Measurements from ENCODE around the gene GFPT2. TPM values are rescaled to one million over a fixed set of nuclear protein-coding genes. Genes with fewer than 3 reads are reported as not detected.

GFPT2 gene
- total RNA-seq, 1 donor from 2014 or later: 70.7 TPM

DNA sequence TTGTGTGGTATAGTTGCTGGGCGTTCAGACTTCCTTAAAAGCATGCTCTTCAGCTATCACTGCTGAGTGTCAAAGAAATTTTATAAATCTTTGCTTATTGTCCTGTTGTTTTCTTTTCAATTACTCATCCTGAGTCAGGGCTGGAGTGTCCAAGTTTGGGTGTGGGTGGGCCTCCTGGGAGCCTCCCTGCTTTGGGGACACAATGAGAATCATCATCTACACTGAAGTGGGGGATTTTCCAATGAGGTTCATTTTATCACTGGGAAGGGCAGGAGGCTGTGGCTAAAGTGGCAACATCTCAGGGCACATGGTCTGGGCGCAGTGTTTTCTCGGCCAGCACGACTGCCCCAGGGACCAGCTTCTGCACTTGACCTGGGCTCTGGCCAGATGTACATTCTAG, 19.5 kb downstream of the GFPT2 start:
- Mint-ChIP-seq H3K9me3 (ENCODE audit: unreplicated experiment) (no peaks in the 10 kb centered on the region), H3K4me3 (ENCODE audit: unreplicated experiment) (peak overlapping the region; percentile 27), H3K36me3 (ENCODE audit: unreplicated experiment) (peaks cover 46% of the 10 kb centered on the region), H3K27ac (ENCODE audit: unreplicated experiment) (peak overlapping the region; percentile 69), H3K27me3 (ENCODE audit: unreplicated experiment) (no peaks in the 10 kb centered on the region), H3K4me1 (ENCODE audit: unreplicated experiment) (peaks cover 56% of the 10 kb centered on the region)
- TF ChIP-seq, protein P1, sequence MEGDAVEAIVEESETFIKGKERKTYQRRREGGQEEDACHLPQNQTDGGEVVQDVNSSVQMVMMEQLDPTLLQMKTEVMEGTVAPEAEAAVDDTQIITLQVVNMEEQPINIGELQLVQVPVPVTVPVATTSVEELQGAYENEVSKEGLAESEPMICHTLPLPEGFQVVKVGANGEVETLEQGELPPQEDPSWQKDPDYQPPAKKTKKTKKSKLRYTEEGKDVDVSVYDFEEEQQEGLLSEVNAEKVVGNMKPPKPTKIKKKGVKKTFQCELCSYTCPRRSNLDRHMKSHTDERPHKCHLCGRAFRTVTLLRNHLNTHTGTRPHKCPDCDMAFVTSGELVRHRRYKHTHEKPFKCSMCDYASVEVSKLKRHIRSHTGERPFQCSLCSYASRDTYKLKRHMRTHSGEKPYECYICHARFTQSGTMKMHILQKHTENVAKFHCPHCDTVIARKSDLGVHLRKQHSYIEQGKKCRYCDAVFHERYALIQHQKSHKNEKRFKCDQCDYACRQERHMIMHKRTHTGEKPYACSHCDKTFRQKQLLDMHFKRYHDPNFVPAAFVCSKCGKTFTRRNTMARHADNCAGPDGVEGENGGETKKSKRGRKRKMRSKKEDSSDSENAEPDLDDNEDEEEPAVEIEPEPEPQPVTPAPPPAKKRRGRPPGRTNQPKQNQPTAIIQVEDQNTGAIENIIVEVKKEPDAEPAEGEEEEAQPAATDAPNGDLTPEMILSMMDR (IDR thresholded peaks at IDR 0.05): no peak
- DNase-seq (ENCODE audit: extremely low spot score, unreplicated experiment): no peak

DNA sequence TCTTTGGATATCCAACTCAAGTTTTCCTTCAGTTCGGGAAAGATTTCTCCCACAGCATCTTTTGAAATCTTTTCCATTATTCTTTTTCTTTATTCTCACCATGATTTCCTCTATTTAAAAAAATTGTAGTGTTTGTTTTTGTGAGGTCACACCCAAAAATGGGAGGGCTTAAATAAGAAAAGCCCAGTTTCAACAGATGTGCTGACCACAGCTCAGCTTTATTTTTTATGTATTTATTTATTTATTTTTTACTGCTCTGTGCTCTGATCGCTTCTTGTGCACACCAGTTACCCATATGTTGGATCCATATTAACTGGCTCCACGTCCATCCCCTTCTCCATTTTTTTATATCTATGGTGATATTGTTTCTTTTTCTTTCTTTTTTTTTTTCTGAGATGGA, 20.3 kb downstream of the GFPT2 start:
- no peaks in the 10 kb centered on the region for H3K27me3 Mint-ChIP-seq (ENCODE audit: unreplicated experiment)
- H3K36me3 Mint-ChIP-seq (ENCODE audit: unreplicated experiment): peaks cover 41% of the 10 kb centered on the region
- no peaks in the 10 kb centered on the region for H3K9me3 Mint-ChIP-seq (ENCODE audit: unreplicated experiment)
- H3K4me3 Mint-ChIP-seq (ENCODE audit: unreplicated experiment): no peak overlapping the region
- TF ChIP-seq, protein P1 (IDR thresholded peaks at IDR 0.05): no peak
- no peak for DNase-seq (ENCODE audit: extremely low spot score, unreplicated experiment)
- peak overlapping the region; percentile 69 for H3K27ac Mint-ChIP-seq (ENCODE audit: unreplicated experiment)
- H3K4me1 Mint-ChIP-seq (ENCODE audit: unreplicated experiment): peaks cover 57% of the 10 kb centered on the region

DNA sequence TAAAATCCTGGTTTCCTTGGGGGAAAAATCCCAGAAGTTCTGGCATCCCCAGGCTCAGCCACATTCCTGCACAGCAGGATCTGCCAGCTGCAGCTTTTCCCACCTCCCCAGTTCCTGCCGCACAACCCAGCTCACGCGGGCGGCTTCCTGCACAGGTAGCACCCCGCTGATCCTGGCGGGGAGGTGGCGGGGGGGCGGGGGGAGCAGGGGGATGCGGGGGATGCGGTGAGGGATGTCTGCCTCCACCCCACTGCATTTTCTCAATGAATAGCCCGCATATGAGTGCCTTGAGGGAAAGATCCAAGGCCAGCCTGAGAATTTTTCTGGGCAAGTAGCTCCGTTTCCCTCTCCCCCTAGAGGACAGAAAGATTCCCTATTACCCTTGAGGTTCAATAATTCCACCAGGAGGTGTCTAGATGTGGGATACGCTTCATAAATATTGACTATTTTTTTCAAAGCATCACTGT, 21.1 kb downstream of the GFPT2 start:
- TF ChIP-seq, protein P1 (IDR thresholded peaks at IDR 0.05): peak; percentile 55
- Mint-ChIP-seq H3K27me3 (ENCODE audit: unreplicated experiment) (no peaks in the 10 kb centered on the region), H3K4me3 (ENCODE audit: unreplicated experiment) (no peak overlapping the region), H3K4me1 (ENCODE audit: unreplicated experiment) (peaks cover 58% of the 10 kb centered on the region), H3K36me3 (ENCODE audit: unreplicated experiment) (peaks cover 39% of the 10 kb centered on the region), H3K9me3 (ENCODE audit: unreplicated experiment) (no peaks in the 10 kb centered on the region), H3K27ac (ENCODE audit: unreplicated experiment) (peak overlapping the region; percentile 84)
- DNase-seq (ENCODE audit: extremely low spot score, unreplicated experiment): peak; percentile 86

DNA sequence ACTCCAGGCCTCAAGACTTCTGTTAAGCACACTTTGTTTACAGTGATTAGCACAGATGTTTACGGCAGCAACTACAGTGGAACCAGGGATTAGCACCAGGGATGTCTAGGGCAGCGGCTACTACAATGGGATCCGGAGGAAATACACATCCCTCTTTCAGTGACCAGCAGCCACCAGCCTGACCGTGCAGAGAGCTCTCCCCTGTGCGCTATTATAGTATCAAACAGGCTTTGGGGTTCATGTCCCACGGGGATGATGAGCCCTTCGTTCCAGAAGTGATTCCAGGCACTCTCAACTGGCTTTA, 21.5 kb downstream of the GFPT2 start:
- Mint-ChIP-seq H3K27ac (ENCODE audit: unreplicated experiment) (peak overlapping the region; percentile 84), H3K27me3 (ENCODE audit: unreplicated experiment) (no peaks in the 10 kb centered on the region), H3K4me3 (ENCODE audit: unreplicated experiment) (peak overlapping the region; percentile 11), H3K36me3 (ENCODE audit: unreplicated experiment) (peaks cover 39% of the 10 kb centered on the region), H3K9me3 (ENCODE audit: unreplicated experiment) (no peaks in the 10 kb centered on the region), H3K4me1 (ENCODE audit: unreplicated experiment) (peaks cover 61% of the 10 kb centered on the region)
- DNase-seq (ENCODE audit: extremely low spot score, unreplicated experiment): peak; percentile 77
- TF ChIP-seq, protein P1 (IDR thresholded peaks at IDR 0.05): no peak

DNA sequence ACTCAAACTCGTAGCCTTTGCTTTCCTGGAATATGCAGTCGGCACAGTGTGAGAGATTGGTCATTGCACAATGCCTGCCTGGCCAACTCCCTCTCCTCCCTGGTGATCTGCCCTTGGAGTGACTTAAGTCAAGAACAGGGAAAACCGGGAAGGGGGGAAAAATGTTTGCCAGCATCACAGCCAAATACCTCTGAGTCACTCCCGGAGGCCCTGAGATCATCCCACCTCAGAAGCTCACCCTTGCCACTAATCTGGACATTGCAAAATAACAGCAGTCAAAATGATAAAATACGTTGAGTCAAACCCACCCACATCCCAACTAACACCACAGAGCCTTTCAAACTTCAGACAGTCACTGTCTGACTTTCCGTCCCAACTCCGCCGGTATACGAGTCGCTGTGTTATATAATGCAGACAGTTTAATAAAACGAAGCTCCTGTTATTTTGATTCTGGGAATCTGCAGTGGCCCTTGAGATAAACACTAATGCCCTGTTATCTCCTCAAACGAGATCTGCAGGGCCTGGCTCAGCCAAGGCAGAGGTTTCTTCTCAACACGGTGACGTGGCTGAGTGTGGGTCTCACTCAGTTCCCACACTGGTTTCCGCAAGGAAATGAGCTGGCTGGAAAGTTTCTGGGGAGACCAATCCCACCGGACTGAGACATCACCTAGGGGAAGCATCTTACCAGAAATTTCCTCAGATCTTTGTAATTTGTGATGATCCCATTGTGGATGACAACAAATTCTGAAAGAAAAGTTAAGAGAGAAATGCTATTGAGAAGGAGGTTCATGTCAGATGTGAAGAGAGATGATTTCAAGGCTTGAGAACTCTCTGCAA, 22.1 kb downstream of the GFPT2 start:
- TF ChIP-seq, protein P1 (IDR thresholded peaks at IDR 0.05): no peak
- Mint-ChIP-seq H3K4me1 (ENCODE audit: unreplicated experiment) (peaks cover 58% of the 10 kb centered on the region), H3K27ac (ENCODE audit: unreplicated experiment) (peak overlapping the region; percentile 84), H3K4me3 (ENCODE audit: unreplicated experiment) (peak overlapping the region; percentile 11), H3K27me3 (ENCODE audit: unreplicated experiment) (no peaks in the 10 kb centered on the region), H3K36me3 (ENCODE audit: unreplicated experiment) (peaks cover 35% of the 10 kb centered on the region), H3K9me3 (ENCODE audit: unreplicated experiment) (no peaks in the 10 kb centered on the region)
- no peak for DNase-seq (ENCODE audit: extremely low spot score, unreplicated experiment)

All from osteocyte (in vitro differentiated cells).